Ishikawa (cell line): ENCODE results near the gene DTX3.

Experiments
- EP300 ChIP-seq: IDR thresholded peaks from 2 replicates; pipeline ENCODE4 v1.6.1; 2012; ENCODE audit warnings: borderline replicate concordance
- FOXM1 ChIP-seq: IDR thresholded peaks from 2 replicates; pipeline ENCODE4 v1.6.1; 2012; ENCODE audit warnings: low read depth, borderline replicate concordance
- RAD21 ChIP-seq: IDR thresholded peaks from 2 replicates; pipeline ENCODE4 v1.6.1; 2012; ENCODE audit warnings: low read depth
- REST ChIP-seq: IDR thresholded peaks from 2 replicates; pipeline ENCODE4 v1.6.1; 2012; ENCODE audit warnings: low read depth, mild to moderate bottlenecking
- TAF1 ChIP-seq: IDR thresholded peaks from 2 replicates; pipeline ENCODE4 v1.6.1; 2012; ENCODE audit warnings: low read depth, mild to moderate bottlenecking
- TCF12 ChIP-seq: IDR thresholded peaks from 2 replicates; pipeline ENCODE4 v1.6.1; 2012; ENCODE audit warnings: low read depth
- YY1 ChIP-seq: IDR thresholded peaks from 2 replicates; pipeline ENCODE4 v1.6.1; 2012; ENCODE audit warnings: low read depth

GRCh38 chr12:57625261-57626032 is 20.8 kb downstream of the DTX3 start:
- no peak for TF ChIP-seq REST
- TF ChIP-seq EP300, result no peak
- no peak for TF ChIP-seq YY1
- no peak for TF ChIP-seq TCF12
- no peak for TF ChIP-seq FOXM1
- TF ChIP-seq TAF1, result no peak
- no peak for TF ChIP-seq RAD21
